ENCODE measurements around the gene SDCCAG8. TPM values are rescaled to one million over a fixed set of nuclear protein-coding genes. Genes with fewer than 3 reads are reported as not detected.

SDCCAG8 gene
- total and polyA plus RNA-seq, 2 experiments from 2014 or later = 28.0 to 66.7 TPM

GRCh38 chr1:243447844-243448243, 192.0 kb downstream of the SDCCAG8 start:
- H3K4me1 Mint-ChIP-seq = peaks cover 3% of the 10 kb centered on the region; the same call in 2 of the 3 replicates
- no peaks in the 10 kb centered on the region for H3K4me1 ChIP-seq (ENCODE audit: insufficient read depth)
- no peak for ATAC-seq
- no peaks in the 10 kb centered on the region for H3K9me3 Mint-ChIP-seq
- no peaks in the 10 kb centered on the region for H3K27me3 ChIP-seq (ENCODE audit: insufficient read depth)
- no peak for DNase-seq (ENCODE audit: low spot score)
- no peaks in the 10 kb centered on the region for H4K20me1 ChIP-seq (replicated peaks; ENCODE audit: insufficient read depth)
- no peaks in the 10 kb centered on the region for H3K36me3 ChIP-seq (ENCODE audit: insufficient read depth)
- no peak overlapping the region for H3K4me3 ChIP-seq
- H3K27ac ChIP-seq (ENCODE audit: low read depth) = no peak overlapping the region
- TF ChIP-seq CTCF (conservative IDR thresholded peaks at IDR 0.05; ENCODE audit: low read depth in 2 of 2) (no peak), NANOG (IDR thresholded peaks at IDR 0.05; ENCODE audit: borderline replicate concordance) (no peak), CREB1 (CRISPR knock-in tag; IDR thresholded peaks at IDR 0.05; ENCODE audit: low read depth) (no peak), ZNF331 (CRISPR knock-in tag; IDR thresholded peaks at IDR 0.05; ENCODE audit: low read depth) (no peak), STAT1 (IDR thresholded peaks at IDR 0.05; ENCODE audit: unreplicated experiment) (no peak), JUNB (IDR thresholded peaks at IDR 0.05; ENCODE audit: unreplicated experiment) (no peak), EZH2 (IDR thresholded peaks at IDR 0.05; ENCODE audit: low read depth, unreplicated experiment) (no peak), REST (IDR thresholded peaks at IDR 0.05; ENCODE audit: unreplicated experiment) (no peak)
- H3K4me2 ChIP-seq = no peak overlapping the region
- no peak overlapping the region for H3K27ac Mint-ChIP-seq
- no peaks in the 10 kb centered on the region for H3K36me3 Mint-ChIP-seq (ENCODE audit: low read depth)
- H2AFZ ChIP-seq = no peak overlapping the region
- H3K27me3 Mint-ChIP-seq (ENCODE audit: insufficient read depth, low read depth, poor library complexity) = peaks cover 2% of the 10 kb centered on the region
- no peak overlapping the region for H3K4me3 Mint-ChIP-seq
- no peaks in the 10 kb centered on the region; the same call in 1 of the 2 replicates for H3K9me2 ChIP-seq (ENCODE audit: insufficient read depth)
- H3F3A ChIP-seq (replicated peaks; ENCODE audit: low read depth) = no peaks in the 10 kb centered on the region
- H3K79me2 ChIP-seq (replicated peaks; ENCODE audit: insufficient read depth) = no peaks in the 10 kb centered on the region

GRCh38 chr1:243449373-243449772, 193.5 kb downstream of the SDCCAG8 start:
- Mint-ChIP-seq H3K36me3 (ENCODE audit: low read depth) (no peaks in the 10 kb centered on the region), H3K9me3 (no peaks in the 10 kb centered on the region), H3K4me3 (no peak overlapping the region), H3K27me3 (ENCODE audit: insufficient read depth, low read depth, poor library complexity) (peaks cover 2% of the 10 kb centered on the region), H3K4me1 (peaks cover 3% of the 10 kb centered on the region; the same call in 2 of the 3 replicates), H3K27ac (no peak overlapping the region)
- H3K79me2 ChIP-seq (replicated peaks; ENCODE audit: insufficient read depth) = no peaks in the 10 kb centered on the region
- H4K20me1 ChIP-seq (replicated peaks; ENCODE audit: insufficient read depth) = no peaks in the 10 kb centered on the region
- H3K9me2 ChIP-seq (ENCODE audit: insufficient read depth) = no peaks in the 10 kb centered on the region; the same call in 1 of the 2 replicates
- no peaks in the 10 kb centered on the region for H3K27me3 ChIP-seq (ENCODE audit: insufficient read depth)
- no peak overlapping the region for H3K27ac ChIP-seq (ENCODE audit: low read depth)
- no peak overlapping the region for H3K4me3 ChIP-seq
- H2AFZ ChIP-seq = no peak overlapping the region
- H3F3A ChIP-seq (replicated peaks; ENCODE audit: low read depth) = no peaks in the 10 kb centered on the region
- H3K36me3 ChIP-seq (ENCODE audit: insufficient read depth) = no peaks in the 10 kb centered on the region
- no peaks in the 10 kb centered on the region for H3K4me1 ChIP-seq (ENCODE audit: insufficient read depth)
- ATAC-seq (no peak), DNase-seq (ENCODE audit: low spot score) (no peak)
- no peak overlapping the region for H3K4me2 ChIP-seq
- TF ChIP-seq POLR2AphosphoS5 (IDR thresholded peaks at IDR 0.05; ENCODE audit: low read depth) (no peak), STAT1 (IDR thresholded peaks at IDR 0.05; ENCODE audit: unreplicated experiment) (no peak), EZH2phosphoT487 (IDR thresholded peaks at IDR 0.05; ENCODE audit: unreplicated experiment) (no peak), CREB1 (CRISPR knock-in tag; IDR thresholded peaks at IDR 0.05; ENCODE audit: low read depth) (no peak), ZNF331 (CRISPR knock-in tag; IDR thresholded peaks at IDR 0.05; ENCODE audit: low read depth) (no peak), CTCF (conservative IDR thresholded peaks at IDR 0.05; ENCODE audit: low read depth in 2 of 2) (no peak), NANOG (IDR thresholded peaks at IDR 0.05; ENCODE audit: borderline replicate concordance) (no peak), REST (IDR thresholded peaks at IDR 0.05; ENCODE audit: unreplicated experiment) (no peak), EZH2 (IDR thresholded peaks at IDR 0.05; ENCODE audit: low read depth, unreplicated experiment) (no peak)

Measured in GM23338 (cell line).